ENCODE measurements around the gene SMARCB1.

Gene SMARCB1

DNA sequence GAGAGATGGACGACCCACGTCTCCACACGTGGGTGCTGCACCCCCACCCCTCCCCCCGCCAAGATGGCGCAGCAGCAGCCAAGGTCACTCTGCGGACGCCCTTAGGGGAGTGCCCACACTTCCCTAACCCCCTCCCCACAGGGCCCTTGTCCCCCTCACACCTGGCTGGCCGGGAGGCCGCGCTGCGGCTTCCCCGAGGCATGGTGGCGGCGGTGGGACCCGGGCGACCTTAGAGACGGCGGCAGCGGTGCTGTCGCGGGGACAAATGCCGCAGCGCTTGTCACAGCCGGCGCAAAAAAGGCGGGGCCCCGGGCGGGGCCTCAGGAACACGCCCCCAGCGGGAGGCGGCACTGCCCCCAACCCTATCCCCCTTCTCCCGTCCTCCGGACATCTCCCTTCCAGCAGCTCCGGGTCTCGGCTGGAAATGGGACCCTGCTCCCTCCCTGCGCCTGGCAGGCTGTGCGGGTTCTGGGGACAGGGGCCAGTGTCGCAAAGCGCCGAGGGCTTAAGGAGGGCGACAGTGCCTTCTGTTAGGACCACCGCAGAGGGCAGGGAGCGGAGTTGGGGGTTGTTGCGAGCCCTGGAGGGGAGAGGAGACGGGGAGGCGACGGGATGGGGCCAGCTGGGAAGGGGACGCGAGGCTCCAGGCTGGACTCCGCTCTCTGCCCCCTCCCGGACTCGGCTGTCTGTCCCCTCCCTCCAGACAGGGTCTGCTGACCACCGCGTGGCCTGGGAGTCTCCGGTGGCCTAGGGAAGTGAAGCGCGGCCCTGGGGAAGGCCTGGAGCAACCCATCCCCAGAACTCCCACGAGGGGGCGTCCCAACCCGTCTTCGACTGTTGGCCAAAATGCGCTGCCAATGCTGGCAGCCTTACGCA lies 18.9 kb upstream of the SMARCB1 start, which contains the start of gene CHCHD10:
TSS of gene CHCHD10 (minus strand) at position 300 of the 876 bp plus-strand sequence. CDS start at position 202, 98 bp downstream.
- peak within 1 kb of the TSS; percentile 82 for H3K4me3 ChIP-seq (ENCODE audit: low read length)
- TF ChIP-seq ZNF274 (IDR thresholded peaks at IDR 0.05; ENCODE audit: low read depth, low read length), result no peak

DNA sequence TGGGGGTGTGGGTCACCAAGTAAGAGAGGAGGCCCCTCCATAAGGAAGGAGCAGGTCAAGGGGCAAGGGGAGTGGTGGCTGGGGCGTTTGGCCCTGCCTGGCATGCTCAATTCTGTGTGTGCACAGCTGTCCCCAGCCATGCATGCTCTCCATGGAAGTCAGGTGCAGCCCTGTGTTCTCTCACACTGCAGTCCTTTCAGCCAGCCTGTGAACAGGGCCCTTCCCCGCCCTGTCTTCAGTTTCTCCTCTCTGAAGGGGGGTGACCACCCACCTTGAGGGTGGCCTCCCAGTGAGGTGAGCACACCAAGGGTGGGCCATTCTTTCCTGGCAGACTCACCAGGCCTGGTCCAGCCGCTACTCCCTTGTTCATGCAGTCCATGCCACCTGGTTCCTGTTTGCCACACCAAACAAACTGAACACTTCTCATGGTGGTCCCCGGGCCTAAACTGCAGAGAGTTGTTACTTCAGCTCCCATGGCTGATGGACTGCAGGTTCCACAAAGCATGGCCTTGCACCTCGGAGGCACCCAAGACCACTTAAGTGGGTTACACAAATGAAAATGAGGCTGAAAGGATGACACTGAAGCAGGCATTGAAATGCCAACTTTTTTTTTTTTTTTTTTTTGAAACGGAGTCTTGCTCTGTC lies 17.3 kb upstream of the SMARCB1 start:
- H3K4me3 ChIP-seq (ENCODE audit: low read length), result no peak overlapping the region
- no peak for TF ChIP-seq ZNF274 (IDR thresholded peaks at IDR 0.05; ENCODE audit: low read depth, low read length)

DNA sequence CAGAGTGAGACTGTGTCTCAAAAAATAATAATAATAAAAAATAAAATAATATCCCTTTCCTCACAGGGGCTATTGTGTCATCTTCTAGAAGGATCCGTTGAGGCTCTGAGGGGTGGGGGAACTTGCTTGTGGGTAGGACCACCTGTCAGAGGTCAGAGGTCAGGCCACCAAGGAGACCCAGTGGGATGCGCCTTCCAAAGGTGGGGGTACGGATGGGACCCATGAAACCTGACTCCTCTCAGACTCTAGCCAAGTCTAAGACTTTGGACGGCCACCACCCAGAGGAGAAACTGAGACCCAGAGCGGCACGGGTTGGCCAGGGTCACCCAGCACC lies 14.5 kb upstream of the SMARCB1 start:
- TF ChIP-seq ZNF274 (IDR thresholded peaks at IDR 0.05; ENCODE audit: low read depth, low read length), result no peak
- H3K4me3 ChIP-seq (ENCODE audit: low read length), result peak overlapping the region; percentile 10; the same call in 1 of the 2 replicates

DNA sequence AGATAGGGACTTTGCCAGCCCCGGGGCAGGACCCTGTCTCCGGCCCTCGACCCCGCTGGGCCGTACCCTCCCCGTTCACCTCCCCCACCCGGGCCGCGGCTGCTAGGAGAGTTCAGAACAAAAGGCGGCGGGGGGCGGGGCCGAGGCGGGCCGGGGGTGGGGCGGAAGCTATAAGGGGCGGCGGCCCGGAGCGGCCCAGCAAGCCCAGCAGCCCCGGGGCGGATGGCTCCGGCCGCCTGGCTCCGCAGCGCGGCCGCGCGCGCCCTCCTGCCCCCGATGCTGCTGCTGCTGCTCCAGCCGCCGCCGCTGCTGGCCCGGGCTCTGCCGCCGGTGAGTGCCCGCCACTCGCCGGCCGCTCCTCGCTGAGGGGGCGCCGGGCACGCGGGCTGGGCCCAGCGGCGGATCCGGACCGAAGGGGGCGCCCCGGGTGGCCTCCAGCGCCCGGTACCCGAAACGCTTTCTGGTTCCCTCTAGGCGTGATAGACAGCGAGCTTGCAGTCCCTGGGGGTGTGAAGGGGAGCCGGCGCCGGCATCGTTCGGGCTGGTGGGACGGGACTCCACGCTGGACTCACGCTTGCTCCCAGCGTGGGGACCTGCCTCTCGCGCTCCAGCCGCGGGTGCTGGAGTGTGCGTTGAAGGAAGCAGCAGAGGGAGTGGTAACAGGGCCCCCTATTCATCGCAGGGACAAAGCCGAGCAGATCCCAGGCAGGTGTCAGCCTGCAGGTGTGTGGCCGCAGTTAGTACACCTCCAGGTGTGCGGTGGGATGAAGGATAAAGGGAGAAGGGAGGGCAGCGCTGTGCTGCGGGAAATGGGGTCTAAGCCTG lies 13.9 kb upstream of the SMARCB1 start, which contains the start of gene MMP11:
TSS of gene MMP11 (plus strand) at position 201 of the 825 bp plus-strand sequence. CDS start at position 223, 22 bp downstream.
- no peak for TF ChIP-seq ZNF274 (IDR thresholded peaks at IDR 0.05; ENCODE audit: low read depth, low read length)
- H3K4me3 ChIP-seq (ENCODE audit: low read length), result peak within 1 kb of the TSS; percentile 10; the same call in 1 of the 2 replicates

GRCh38 chr22:23773483-23774113 lies 13.2 kb upstream of the SMARCB1 start:
- TF ChIP-seq ZNF274 (IDR thresholded peaks at IDR 0.05; ENCODE audit: low read depth, low read length), result no peak
- no peak overlapping the region for H3K4me3 ChIP-seq (ENCODE audit: low read length)

DNA sequence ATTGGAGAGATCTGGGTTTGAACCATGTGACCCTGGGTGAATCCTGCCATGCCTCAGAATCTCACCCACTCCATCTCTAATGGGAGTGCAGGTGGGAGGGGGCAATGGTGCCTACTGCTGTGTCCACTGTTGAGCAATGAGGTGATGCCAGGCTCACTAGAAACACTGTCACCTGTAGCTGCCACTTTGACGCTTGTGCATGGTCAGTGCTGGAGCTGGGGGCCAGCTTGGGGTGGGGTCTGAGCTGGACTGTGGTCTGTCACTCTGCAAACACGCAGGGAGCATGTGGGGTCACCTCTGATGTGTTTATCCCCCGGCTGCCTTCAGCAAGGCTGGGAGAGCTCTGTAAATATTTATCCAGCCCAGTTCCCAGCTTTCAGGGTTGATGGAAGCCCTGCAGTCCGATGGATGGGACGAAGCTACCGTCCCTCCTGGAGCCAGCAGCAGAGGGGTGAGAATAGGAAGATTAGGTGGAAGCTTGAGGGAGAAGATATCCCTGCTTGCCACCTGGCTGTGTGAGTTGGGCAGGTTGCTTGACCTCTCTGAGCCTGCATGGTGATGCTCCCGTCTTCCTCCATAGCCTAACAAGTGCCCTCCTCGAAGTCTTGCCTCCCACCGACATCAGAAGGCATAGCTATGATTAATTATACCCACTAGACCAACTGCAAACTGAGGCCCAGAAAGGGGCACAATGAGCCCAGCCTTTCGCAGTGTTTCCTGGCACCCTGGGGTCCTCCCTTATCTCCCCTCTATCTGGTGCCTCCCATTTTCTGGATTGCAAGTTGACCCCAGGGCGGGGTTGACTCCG lies 12.4 kb upstream of the SMARCB1 start:
- no peak overlapping the region for H3K4me3 ChIP-seq (ENCODE audit: low read length)

GRCh38 chr22:23774922-23775436 lies 11.8 kb upstream of the SMARCB1 start:
- no peak overlapping the region for H3K4me3 ChIP-seq (ENCODE audit: low read length)
- TF ChIP-seq ZNF274 (IDR thresholded peaks at IDR 0.05; ENCODE audit: low read depth, low read length), result no peak

More for the DNA sequence above, 12.4 kb upstream of the SMARCB1 start:
- TF ChIP-seq ZNF274 (IDR thresholded peaks at IDR 0.05; ENCODE audit: low read depth, low read length), result no peak

DNA sequence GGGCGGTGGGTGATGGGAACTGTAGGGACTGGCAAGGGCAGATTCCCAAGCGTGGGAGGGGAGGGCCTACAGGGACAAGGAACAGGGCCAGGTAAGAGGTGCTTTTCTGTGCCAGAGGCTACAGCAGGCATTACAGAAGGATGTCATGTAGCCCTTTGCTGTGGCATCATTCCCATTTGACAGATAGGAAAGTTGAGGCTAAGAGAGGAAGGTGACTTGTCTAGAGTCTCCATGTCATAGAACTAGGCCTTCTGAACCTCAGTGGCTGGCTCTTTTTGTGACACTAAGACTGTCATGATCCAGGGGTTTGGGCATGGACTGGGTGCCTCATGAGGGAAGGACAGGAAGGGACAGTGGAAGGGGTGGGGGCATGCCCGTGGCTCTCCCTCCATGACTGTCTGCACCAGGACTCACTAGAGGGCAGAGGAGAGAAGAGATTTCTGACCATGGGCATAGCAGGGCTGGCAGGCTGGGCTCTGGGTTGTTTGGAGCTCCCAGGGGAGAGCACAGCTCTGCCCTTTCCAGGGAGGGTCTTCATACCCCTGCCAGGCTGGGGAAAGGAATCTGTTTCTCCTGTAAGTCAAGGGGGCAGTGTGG lies 10.9 kb upstream of the SMARCB1 start:
- no peak for TF ChIP-seq ZNF274 (IDR thresholded peaks at IDR 0.05; ENCODE audit: low read depth, low read length)
- no peak overlapping the region for H3K4me3 ChIP-seq (ENCODE audit: low read length)

DNA sequence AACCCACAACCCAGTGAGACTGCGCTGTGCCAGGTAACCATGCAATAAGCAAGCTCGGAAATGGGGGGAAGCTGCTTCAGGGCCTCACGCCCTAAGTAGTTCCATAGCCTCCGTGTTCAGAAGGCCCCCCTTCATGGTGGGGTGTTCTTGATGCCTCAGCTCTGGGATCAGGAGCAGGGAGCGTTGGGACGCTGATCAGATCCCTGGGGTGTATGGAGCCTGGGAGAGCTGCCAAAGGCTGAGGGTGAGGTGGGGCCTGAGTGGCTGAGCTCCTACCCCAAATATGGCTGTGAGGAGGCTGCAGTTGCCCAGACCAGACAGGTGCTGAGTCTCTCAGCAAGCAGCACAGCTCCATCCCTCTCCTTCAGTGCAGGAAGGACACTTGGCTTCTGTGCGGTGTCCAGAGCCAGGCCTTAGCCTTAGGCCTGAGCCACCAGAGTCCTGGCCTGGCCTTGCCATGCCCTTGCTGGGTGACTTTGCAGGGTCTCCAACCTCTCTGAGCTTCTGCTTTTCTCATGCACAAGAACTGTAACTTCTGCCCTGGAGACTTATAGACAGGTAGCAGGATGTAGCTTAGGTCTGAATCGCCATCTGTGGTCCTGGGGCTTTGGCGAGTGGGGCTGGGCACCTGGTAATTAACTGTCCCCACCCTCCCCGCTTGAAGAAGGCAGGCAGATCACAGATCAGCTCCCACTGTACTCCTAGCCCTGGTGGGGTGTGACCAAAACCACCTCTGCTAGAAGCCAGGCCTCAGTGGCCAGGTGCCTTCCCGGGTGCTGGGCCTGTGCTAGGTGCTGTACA lies 8.8 kb upstream of the SMARCB1 start:
- H3K4me3 ChIP-seq (ENCODE audit: low read length), result no peak overlapping the region
- TF ChIP-seq ZNF274 (IDR thresholded peaks at IDR 0.05; ENCODE audit: low read depth, low read length), result no peak

DNA sequence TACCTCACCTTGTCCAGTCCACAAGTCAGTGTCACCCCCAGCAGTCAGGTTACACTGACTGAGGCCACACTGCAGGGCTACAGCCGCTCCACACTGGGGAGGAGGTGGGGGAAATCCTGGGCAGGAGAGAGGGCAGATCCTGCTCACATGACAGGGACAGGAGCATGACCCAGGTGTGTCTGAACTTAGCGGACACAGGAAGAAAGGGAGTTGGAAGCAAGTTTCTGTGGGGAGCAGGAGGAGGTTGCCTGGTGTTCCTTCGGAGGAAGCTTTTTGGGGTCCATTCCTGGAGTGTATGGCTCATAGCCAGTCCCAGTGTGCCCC lies 8.2 kb upstream of the SMARCB1 start:
- no peak for TF ChIP-seq ZNF274 (IDR thresholded peaks at IDR 0.05; ENCODE audit: low read depth, low read length)
- H3K4me3 ChIP-seq (ENCODE audit: low read length), result no peak overlapping the region

GRCh38 chr22:23779083-23779482 lies 7.7 kb upstream of the SMARCB1 start:
- no peak for TF ChIP-seq ZNF274 (IDR thresholded peaks at IDR 0.05; ENCODE audit: low read depth, low read length)
- no peak overlapping the region for H3K4me3 ChIP-seq (ENCODE audit: low read length)

DNA sequence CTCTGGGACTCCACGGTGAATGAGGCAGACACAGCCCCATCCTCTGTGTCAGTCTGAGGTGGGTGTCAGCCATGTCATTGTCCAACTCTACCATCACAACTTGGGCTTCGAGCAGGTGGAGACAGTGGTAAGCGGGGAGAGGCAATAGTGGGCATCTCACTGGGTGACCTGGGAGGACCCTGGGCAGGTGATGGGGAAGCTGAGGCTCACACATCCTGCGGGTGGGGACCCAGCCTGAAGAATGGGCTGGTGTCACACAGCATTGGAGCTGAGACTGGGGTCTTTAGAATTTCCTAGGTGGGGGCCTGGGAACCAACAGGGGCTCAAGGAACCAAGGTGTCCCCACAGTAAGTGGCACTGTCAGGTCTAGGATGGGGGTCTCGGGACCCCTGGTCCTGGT lies 7.0 kb upstream of the SMARCB1 start:
- no peak for TF ChIP-seq ZNF274 (IDR thresholded peaks at IDR 0.05; ENCODE audit: low read depth, low read length)
- no peak overlapping the region for H3K4me3 ChIP-seq (ENCODE audit: low read length)
